K562 (cell line): ENCODE results near the gene IL1RL2. TPM values are rescaled to one million over a fixed set of nuclear protein-coding genes. Genes with fewer than 3 reads are reported as not detected.

ENCODE experiments used
- ATAC-seq: fragments of 200-7000 bp; cut with Tn5 transposase; 3 replicates; pipeline ENCODE4 v1.9.1; 2020; ENCODE audit warnings: moderate library complexity
- BruUV-seq: library from RNA; stranded (reverse); fragments of 400-500 nt; replicated peaks from 2 replicates; lab custom pipeline; 2021; lab: Mats Ljungman, UMichigan
- CTCF ChIA-PET: fragments of 300-600 bp; formaldehyde crosslinking; extraction: SDS; loops from one replicate; lab custom pipeline; 2021; ENCODE audit warnings: low intra/inter-chr PET ratio; lab: Yijun Ruan, JAX
- POLR2A ChIA-PET: fragments of 300-600, 350-650 bp; sonication (Branson Sonifier 250); formaldehyde crosslinking; extraction: SDS; loops from one replicate; lab custom pipeline; 2021; ENCODE audit warnings: antibody characterized with exemption, inconsistent platforms; lab: Yijun Ruan, JAX
- DNase-seq, 4 experiments: peaks; one replicate each; pipeline versions ENCODE4 v3.0.0 to v3.0.0-alpha.2; 2011 to 2018; ENCODE audit warnings: low spot score in 3 of 4, mixed read lengths in 3 of 4; ENCODE audit errors: extremely low read depth in 1 of 4
- FAIRE-seq: peaks from 2 replicates; lab custom pipeline; 2011; peaks lifted over from hg19 to GRCh38; lab: Jason Lieb, UNC
- H2AFZ ChIP-seq: 2 replicates; pipeline ENCODE4 v1.6.0; 2011; ENCODE audit warnings: low read depth, low read length, control low read depth, inconsistent platforms
- H3K27ac ChIP-seq: fragments of 200-600 bp; 3 replicates; pipeline ENCODE4 v1.8.0; 2011; ENCODE audit warnings: low read depth, mild to moderate bottlenecking, control low read depth, inconsistent platforms, low read length, moderate library complexity, mixed read lengths; ENCODE audit errors: extremely low read depth
- H3K27me3 ChIP-seq, 2 experiments: fragments of 300-600 bp in 1 of 2; 2 replicates in 1 of 2; 3 replicates in 1 of 2; pipeline versions ENCODE4 v1.6.0 to v1.8.0; 2011; ENCODE audit warnings: inconsistent platforms in 2 of 2, low read length in 2 of 2, mild to moderate bottlenecking in 1 of 2, mixed read lengths in 1 of 2, moderate library complexity in 1 of 2; ENCODE audit not compliant: control insufficient read depth in 2 of 2, insufficient read depth in 2 of 2
- H3K36me3 ChIP-seq: fragments of 300-600 bp; 3 replicates; pipeline ENCODE4 v1.8.0; 2011; ENCODE audit warnings: mild to moderate bottlenecking, low read length, inconsistent platforms; ENCODE audit not compliant: control insufficient read depth, insufficient read depth
- H3K4me1 ChIP-seq, 2 experiments: fragments of 200-600 bp in 1 of 2; replicated peaks in 1 of 2; 2 replicates in 1 of 2; 3 replicates in 1 of 2; pipeline versions ENCODE4 v1.5.1 to v1.8.0; 2011; ENCODE audit warnings: inconsistent platforms in 2 of 2, low read length in 2 of 2, mild to moderate bottlenecking in 1 of 2, mixed read lengths in 1 of 2, moderate library complexity in 1 of 2; ENCODE audit not compliant: control insufficient read depth in 2 of 2, insufficient read depth in 2 of 2
- H3K4me2 ChIP-seq: 2 replicates; pipeline ENCODE4 v1.6.1; 2011; ENCODE audit warnings: low read length, control low read depth, inconsistent platforms, mixed read lengths; ENCODE audit not compliant: insufficient read depth
- H3K4me3 ChIP-seq: fragments of 200-600 bp; sonication (generic), shearing (Covaris generic); 2 replicates; pipeline ENCODE4 v1.5.1; 2016; ENCODE audit warnings: control low read depth, inconsistent platforms
- H3K79me2 ChIP-seq: fragments of 200-600 bp; 3 replicates; pipeline ENCODE4 v1.8.0; 2011; ENCODE audit warnings: low read length, inconsistent platforms; ENCODE audit not compliant: control insufficient read depth, insufficient read depth
- H3K9ac ChIP-seq, 2 experiments: 2 replicates each; pipeline versions ENCODE4 v1.6.0 to v1.6.1; 2011; ENCODE audit warnings: low read depth in 2 of 2, low read length in 2 of 2, control low read depth in 1 of 2, inconsistent platforms in 1 of 2, mild to moderate bottlenecking in 1 of 2, mixed read lengths in 1 of 2; ENCODE audit not compliant: insufficient read depth in 1 of 2
- H3K9me1 ChIP-seq: one replicate; pipeline ENCODE4 v1.6.0; 2011; ENCODE audit warnings: inconsistent platforms, mild to moderate bottlenecking, low read length, moderate library complexity; ENCODE audit not compliant: control insufficient read depth, insufficient read depth
- H3K9me3 ChIP-seq: replicated peaks from 2 replicates; pipeline ENCODE4 v1.5.1; 2011; ENCODE audit warnings: low read depth, low read length, inconsistent platforms; ENCODE audit not compliant: control insufficient read depth, insufficient read depth
- H4K20me1 ChIP-seq: replicated peaks from 2 replicates; pipeline ENCODE4 v1.6.1; 2011; ENCODE audit warnings: low read length, inconsistent platforms, mixed read lengths; ENCODE audit not compliant: control insufficient read depth, insufficient read depth
- BRD9 ChIP-seq: fragments of 450-650 bp; IDR thresholded peaks from 2 replicates; pipeline ENCODE4 v1.6.1; 2018; ENCODE audit warnings: low read depth; ENCODE audit not compliant: partially characterized antibody
- DACH1 ChIP-seq: fragments of 450-650 bp; IDR thresholded peaks from 2 replicates; pipeline ENCODE4 v1.6.1; 2018; ENCODE audit not compliant: partially characterized antibody
- DNMT1 ChIP-seq: fragments of 450-650 bp; IDR thresholded peaks from 2 replicates; pipeline ENCODE4 v1.6.1; 2016; ENCODE audit warnings: antibody characterized with exemption, mild to moderate bottlenecking
- EZH2 ChIP-seq: IDR thresholded peaks from 2 replicates; pipeline ENCODE4 v1.6.1; 2012; ENCODE audit warnings: low read depth, mild to moderate bottlenecking, inconsistent platforms, low read length, borderline replicate concordance
- FOSL1 ChIP-seq: fragments of 200-800 bp; sonication (Bioruptor generic); conservative IDR thresholded peaks from 2 replicates; pipeline ENCODE4 v1.6.1; 2016; ENCODE audit warnings: missing genetic modification characterization, missing compliant biosample characterization
- HMGN3 ChIP-seq: IDR thresholded peaks from 2 replicates; pipeline ENCODE4 v1.6.1; 2011; ENCODE audit warnings: borderline replicate concordance, low read depth, mild to moderate bottlenecking, mixed read lengths, low read length; ENCODE audit not compliant: insufficient read length; ENCODE audit errors: extremely low read depth
- KLF10 ChIP-seq: fragments of 250-450 bp; sonication (Bioruptor Pico); IDR thresholded peaks from 2 replicates; pipeline ENCODE4 v1.6.1; 2021; ENCODE audit warnings: matching md5 sums
- MTA2 ChIP-seq: fragments of 450-650 bp; IDR thresholded peaks from 2 replicates; pipeline ENCODE4 v1.6.1; 2016; ENCODE audit warnings: low read depth
- NCOA4 ChIP-seq: fragments of 450-650 bp; IDR thresholded peaks from 2 replicates; pipeline ENCODE4 v1.6.1; 2018; ENCODE audit warnings: mild to moderate bottlenecking; ENCODE audit not compliant: partially characterized antibody
- NFRKB ChIP-seq: fragments of 450-650 bp; IDR thresholded peaks from 2 replicates; pipeline ENCODE4 v1.6.1; 2016; ENCODE audit warnings: low read depth
- NFYB ChIP-seq: IDR thresholded peaks from 2 replicates; pipeline ENCODE4 v1.6.1; 2011; ENCODE audit warnings: mild to moderate bottlenecking, moderate library complexity; ENCODE audit not compliant: insufficient read length; ENCODE audit errors: extremely low read depth
- NR2C2 ChIP-seq, 2 experiments: fragments of 200-800 bp in 1 of 2; sonication (Bioruptor generic) in 1 of 2; sonication (generic) in 1 of 2; formaldehyde crosslinking in 1 of 2; IDR thresholded peaks; 2 replicates each; pipeline versions ENCODE4 v1.6.1 to v1.8.0; 2016 to 2022; ENCODE audit warnings: mild to moderate bottlenecking in 1 of 2, missing compliant biosample characterization in 1 of 2, missing genetic modification characterization in 1 of 2, missing genetic modification reagents in 1 of 2
- PHF21A ChIP-seq: fragments of 450-650 bp; IDR thresholded peaks from 2 replicates; pipeline ENCODE4 v1.6.1; 2017; ENCODE audit warnings: low read depth, borderline replicate concordance
- POLR3G ChIP-seq: IDR thresholded peaks from 2 replicates; pipeline ENCODE4 v1.6.1; 2011; ENCODE audit not compliant: insufficient read length, insufficient replicate concordance; ENCODE audit errors: extremely low read depth
- RERE ChIP-seq: sonication (generic); formaldehyde crosslinking; IDR thresholded peaks from 2 replicates; pipeline ENCODE4 v1.8.0; 2023; ENCODE audit warnings: missing genetic modification reagents, mild to moderate bottlenecking, borderline replicate concordance
- SMARCA4 ChIP-seq: fragments of 450-650 bp; IDR thresholded peaks from 2 replicates; pipeline ENCODE4 v1.6.1; 2016
- SMARCC2 ChIP-seq: fragments of 450-650 bp; IDR thresholded peaks from 2 replicates; pipeline ENCODE4 v1.6.1; 2017; ENCODE audit warnings: antibody characterized with exemption, moderate library complexity, mild to moderate bottlenecking, low read depth
- TAF1 ChIP-seq: IDR thresholded peaks from 2 replicates; pipeline ENCODE4 v1.6.1; 2011; ENCODE audit warnings: mild to moderate bottlenecking, low read length, moderate library complexity; ENCODE audit not compliant: insufficient read depth, control insufficient read depth, severe bottlenecking; ENCODE audit errors: extremely low read depth
- ZNF764 ChIP-seq: fragments of 250-450 bp; sonication (Bioruptor Pico); IDR thresholded peaks from 2 replicates; pipeline ENCODE4 v1.4.0; 2020; ENCODE audit warnings: low read depth, mild to moderate bottlenecking, moderate library complexity
- WGBS: fragments of 100-300 bp; shearing (Covaris generic); methylation state at CpG from one replicate; pipeline ENCODE4 v1.1.6; 2016; ENCODE audit warnings: low coverage, mixed read lengths; ENCODE audit not compliant: insufficient coverage; ENCODE audit errors: missing lambda C conversion rate; 5-methylcytosine and 5-hydroxymethylcytosine counted together
- in situ Hi-C: fragments of 300-500 bp; cut with MboI; formaldehyde crosslinking; loops from 4 replicates; pipeline ENCODE4 v1.15.0; 2018; ENCODE audit warnings: inconsistent platforms, mixed read lengths
- intact Hi-C: fragments of 100-400 bp; cut with micrococcal nuclease; formaldehyde crosslinking; loops from 2 replicates; pipeline ENCODE4 v1.14.2; 2022
- polyA plus RNA-seq, 8 experiments: library from polyadenylated mRNA; depleted of rRNA in 4 of 8; stranded (reverse) in 5 of 8; unstranded in 3 of 8; fragments of >200 nt; fragmentation: Nextera tagmentation in 2 of 8; fragmentation: Illumina TruSeq in 1 of 8; extraction: Ambion mirVana in 2 of 8; extraction: Trizol in 1 of 8; gene quantifications; 2 replicates each; pipeline versions ENCODE4 v1.2.1 to v1.2.3, GENCODE V29; 2011 to 2014; ENCODE audit warnings: inconsistent platforms in 1 of 8, missing spikeins in 1 of 8
- total RNA-seq, 7 experiments: library from RNA; depleted of rRNA in 6 of 7; stranded (reverse); fragments of >200 nt in 6 of 7; fragmentation: Illumina TruSeq in 2 of 7; extraction: Trizol in 2 of 7; gene quantifications; 2 replicates each; pipeline versions ENCODE4 v1.2.1 to v1.2.3, GENCODE V29; 2011 to 2021; ENCODE audit warnings: low replicate concordance in 1 of 7

IL1RL2 gene
- total and polyA plus RNA-seq, 9 of the 15 experiments (the other 6 are each of a cell fraction or from before 2014, with no cell fraction given): not detected

GRCh38 chr2:102194609-102195268, 7.9 kb downstream of the IL1RL2 start:
- Histone ChIP-seq H2AFZ (no peak overlapping the region), H4K20me1 (no peaks in the 10 kb centered on the region), H3K4me3 (no peak overlapping the region), H3K27me3 (no peaks in the 10 kb centered on the region; a peak in 1 of 5 replicates), H3K36me3 (no peaks in the 10 kb centered on the region), H3K9me1 (no peaks in the 10 kb centered on the region), H3K4me2 (no peak overlapping the region), H3K4me1 (no peaks in the 10 kb centered on the region; a peak in 1 of 5 replicates), H3K79me2 (no peaks in the 10 kb centered on the region), H3K27ac (no peak overlapping the region), H3K9ac (no peak overlapping the region), H3K9me3 (no peaks in the 10 kb centered on the region)
- ATAC-seq (no peak), DNase-seq (no peak), FAIRE-seq (no peak)
- ChIA-PET CTCF (no interaction called here), POLR2A (no interaction called here)
- BruUV-seq: no TSS peak
- in situ Hi-C loops (no loop called here), intact Hi-C loops (no loop called here)
- 8% methylated on average over 5 of the region's 5 CpGs for WGBS
- TF ChIP-seq HMGN3 (no peak), FOSL1 (tag) (no peak), SMARCA4 (no peak), SMARCC2 (no peak), NCOA4 (no peak), KLF10 (no peak), NFRKB (no peak), ZNF764 (CRISPR knock-in tag) (no peak), EZH2 (no peak), NFYB (no peak), DNMT1 (no peak), BRD9 (no peak), NR2C2 (CRISPR knock-in tag; IDR thresholded peaks at IDR 0.05) (no peak), NR2C2 (tag; IDR thresholded peaks at IDR 0.05) (no peak), TAF1 (no peak), RERE (CRISPR knock-in tag) (no peak), MTA2 (no peak), DACH1 (no peak), POLR3G (no peak), PHF21A (no peak)
